PFSK-1 (cell line): ENCODE results near the gene COL25A1.

Experiments
- TAF1 ChIP-seq: IDR thresholded peaks from 2 replicates; pipeline ENCODE4 v1.6.1; 2012; ENCODE audit warnings: low read length, control low read depth, borderline replicate concordance; ENCODE audit not compliant: insufficient read depth
- TF ChIP-seq, protein P1 (sequence below), 2 experiments: IDR thresholded peaks; 2 replicates each; pipeline versions ENCODE4 v1.6.1 to v1.8.0; 2011 to 2012; ENCODE audit warnings: low read depth in 2 of 2, low read length in 2 of 2, control low read depth in 1 of 2, inconsistent platforms in 1 of 2, mild to moderate bottlenecking in 1 of 2, moderate library complexity in 1 of 2; ENCODE audit not compliant: insufficient read depth in 1 of 2

DNA sequence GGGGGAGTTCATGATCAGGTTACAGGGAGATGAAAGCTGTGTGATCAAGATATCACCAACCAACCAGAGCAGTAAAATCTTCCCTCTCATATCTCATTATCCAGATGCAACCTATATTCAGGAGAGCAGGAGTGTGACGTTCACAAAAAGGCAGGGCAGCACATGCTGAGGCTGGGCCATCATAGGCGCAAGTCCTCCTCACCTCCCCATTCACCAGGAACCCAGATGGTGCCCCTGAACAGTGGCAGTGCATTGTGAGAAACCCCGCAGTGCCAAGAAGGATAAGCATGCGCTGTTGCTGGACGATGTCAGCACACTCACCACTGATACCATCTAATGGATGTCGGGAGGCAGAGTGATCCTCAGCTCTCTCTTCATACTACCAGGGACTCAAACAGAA is 170.9 kb downstream of the COL25A1 start:
- TF ChIP-seq, protein P1, sequence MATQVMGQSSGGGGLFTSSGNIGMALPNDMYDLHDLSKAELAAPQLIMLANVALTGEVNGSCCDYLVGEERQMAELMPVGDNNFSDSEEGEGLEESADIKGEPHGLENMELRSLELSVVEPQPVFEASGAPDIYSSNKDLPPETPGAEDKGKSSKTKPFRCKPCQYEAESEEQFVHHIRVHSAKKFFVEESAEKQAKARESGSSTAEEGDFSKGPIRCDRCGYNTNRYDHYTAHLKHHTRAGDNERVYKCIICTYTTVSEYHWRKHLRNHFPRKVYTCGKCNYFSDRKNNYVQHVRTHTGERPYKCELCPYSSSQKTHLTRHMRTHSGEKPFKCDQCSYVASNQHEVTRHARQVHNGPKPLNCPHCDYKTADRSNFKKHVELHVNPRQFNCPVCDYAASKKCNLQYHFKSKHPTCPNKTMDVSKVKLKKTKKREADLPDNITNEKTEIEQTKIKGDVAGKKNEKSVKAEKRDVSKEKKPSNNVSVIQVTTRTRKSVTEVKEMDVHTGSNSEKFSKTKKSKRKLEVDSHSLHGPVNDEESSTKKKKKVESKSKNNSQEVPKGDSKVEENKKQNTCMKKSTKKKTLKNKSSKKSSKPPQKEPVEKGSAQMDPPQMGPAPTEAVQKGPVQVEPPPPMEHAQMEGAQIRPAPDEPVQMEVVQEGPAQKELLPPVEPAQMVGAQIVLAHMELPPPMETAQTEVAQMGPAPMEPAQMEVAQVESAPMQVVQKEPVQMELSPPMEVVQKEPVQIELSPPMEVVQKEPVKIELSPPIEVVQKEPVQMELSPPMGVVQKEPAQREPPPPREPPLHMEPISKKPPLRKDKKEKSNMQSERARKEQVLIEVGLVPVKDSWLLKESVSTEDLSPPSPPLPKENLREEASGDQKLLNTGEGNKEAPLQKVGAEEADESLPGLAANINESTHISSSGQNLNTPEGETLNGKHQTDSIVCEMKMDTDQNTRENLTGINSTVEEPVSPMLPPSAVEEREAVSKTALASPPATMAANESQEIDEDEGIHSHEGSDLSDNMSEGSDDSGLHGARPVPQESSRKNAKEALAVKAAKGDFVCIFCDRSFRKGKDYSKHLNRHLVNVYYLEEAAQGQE (IDR thresholded peaks at IDR 0.05; ENCODE audit: insufficient read depth in 1 of 2, low read depth in 2 of 2, low read length in 2 of 2) = no peak
- TF ChIP-seq TAF1 = no peak
